Large intestine (tissue), 3 donors: ENCODE measurements around the gene FOXP1. TPM values are rescaled to one million over a fixed set of nuclear protein-coding genes. Genes with fewer than 3 reads are reported as not detected.

Experiments
- DNase-seq, 2 donors: peaks; one replicate each; pipeline versions ENCODE4 v3.0.0 to v3.0.0-alpha.2; 2013
- H3K27ac ChIP-seq: one replicate; pipeline ENCODE4 v1.5.1; 2013; ENCODE audit warnings: low read length
- H3K27me3 ChIP-seq: 2 replicates; pipeline ENCODE4 v1.6.1; 2013; ENCODE audit warnings: low read length; ENCODE audit not compliant: control insufficient read depth, insufficient read depth
- H3K36me3 ChIP-seq: 2 replicates; pipeline ENCODE4 v1.6.1; 2013; ENCODE audit warnings: low read length; ENCODE audit not compliant: control insufficient read depth, insufficient read depth
- H3K4me1 ChIP-seq: one replicate; pipeline ENCODE4 v1.6.1; 2013; ENCODE audit warnings: low read length; ENCODE audit not compliant: control insufficient read depth, insufficient read depth
- H3K4me3 ChIP-seq: one replicate; pipeline ENCODE4 v1.5.1; 2013; ENCODE audit warnings: low read length
- H3K9me3 ChIP-seq: one replicate; pipeline ENCODE4 v1.6.1; 2013; ENCODE audit warnings: mild to moderate bottlenecking, low read depth, low read length, moderate library complexity; ENCODE audit not compliant: control insufficient read depth
- WGBS: methylation state at CpG from one replicate; pipeline ENCODE4 v1.1.5; 2013; ENCODE audit warnings: low lambda C conversion rate; ENCODE audit not compliant: insufficient coverage; 5-methylcytosine and 5-hydroxymethylcytosine counted together
- polyA plus RNA-seq: library from polyadenylated mRNA; unstranded; fragments of 120-200 nt; gene quantifications from one replicate; pipeline ENCODE4 v1.2.1, GENCODE V29; 2013

The FOXP1 gene
- polyA plus RNA-seq, 1 donor, result 64.1 TPM

- peaks cover 46% of the 10 kb centered on the region for H3K36me3 ChIP-seq
- no peak overlapping the region for H3K4me3 ChIP-seq
- DNase-seq, result no peak
- H3K9me3 ChIP-seq, result no peaks in the 10 kb centered on the region
- no peak overlapping the region for H3K27ac ChIP-seq
- H3K4me1 ChIP-seq, result no peaks in the 10 kb centered on the region
- 100% methylated on average over 3 of the region's 14 CpGs for WGBS
- H3K27me3 ChIP-seq, result no peaks in the 10 kb centered on the region
Observed at GRCh38 chr3:70959506-70960291, 623.8 kb downstream of the FOXP1 start.

- no peaks in the 10 kb centered on the region for H3K9me3 ChIP-seq
- WGBS, result 89% methylated on average over 8 of the region's 12 CpGs
- peaks cover 2% of the 10 kb centered on the region for H3K36me3 ChIP-seq
- H3K27me3 ChIP-seq, result no peaks in the 10 kb centered on the region
- no peak overlapping the region for H3K27ac ChIP-seq
- no peak overlapping the region for H3K4me3 ChIP-seq
- no peaks in the 10 kb centered on the region for H3K4me1 ChIP-seq
- DNase-seq, result no peak
Observed at GRCh38 chr3:70952033-70952747, 631.3 kb downstream of the FOXP1 start.

DNA sequence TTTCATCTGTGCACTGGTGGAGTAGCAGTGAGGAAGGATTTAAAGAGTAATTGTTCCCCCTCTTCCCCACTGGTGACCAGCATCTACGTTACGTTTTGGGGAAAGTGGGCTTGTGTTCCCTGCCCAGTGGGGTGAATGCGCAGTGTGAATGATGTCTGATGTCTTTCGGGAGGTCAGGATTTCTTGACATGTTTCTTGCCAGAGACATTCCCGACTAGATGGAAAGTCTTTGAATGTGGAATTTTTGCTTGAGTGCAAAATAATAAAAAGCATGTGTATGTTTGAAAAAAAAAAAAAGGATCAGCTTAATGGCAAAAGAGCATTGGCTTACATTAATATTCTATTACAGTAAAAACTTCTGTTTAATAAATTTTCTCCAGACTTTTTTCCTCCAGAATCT is 632.2 kb downstream of the FOXP1 start:
- Histone ChIP-seq H3K4me3 (no peak overlapping the region), H3K27ac (no peak overlapping the region), H3K4me1 (no peaks in the 10 kb centered on the region), H3K27me3 (no peaks in the 10 kb centered on the region), H3K9me3 (no peaks in the 10 kb centered on the region), H3K36me3 (peaks cover 2% of the 10 kb centered on the region)
- no peak for DNase-seq
- 100% methylated on average over 2 of the region's 5 CpGs for WGBS

- WGBS, result no CpG with 5 or more reads among the region's 1 CpG
- H3K4me3 ChIP-seq, result no peak overlapping the region
- H3K4me1 ChIP-seq, result no peaks in the 10 kb centered on the region
- H3K9me3 ChIP-seq, result no peaks in the 10 kb centered on the region
- no peaks in the 10 kb centered on the region for H3K27me3 ChIP-seq
- no peaks in the 10 kb centered on the region for H3K36me3 ChIP-seq
- no peak for DNase-seq
- H3K27ac ChIP-seq, result no peak overlapping the region
Observed at GRCh38 chr3:70947579-70947978, 635.9 kb downstream of the FOXP1 start.

DNA sequence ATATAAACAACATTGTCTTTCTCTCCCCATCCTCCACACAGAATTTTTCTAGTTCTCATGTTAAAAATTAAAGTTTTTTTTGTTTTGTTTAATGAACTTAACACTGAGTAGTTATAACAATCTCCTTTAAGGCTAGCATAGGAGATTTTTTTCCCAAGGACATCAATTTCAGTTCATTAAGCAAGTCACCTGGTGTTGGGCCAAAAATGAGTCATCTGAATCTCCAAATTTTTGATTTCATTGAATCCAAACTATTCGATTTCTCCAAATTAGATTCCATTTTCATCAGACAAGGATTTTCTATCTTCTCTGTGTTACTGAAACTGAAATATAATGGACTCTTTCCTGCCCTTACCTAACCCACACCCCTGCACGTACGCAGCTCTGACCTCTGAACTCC is 639.6 kb downstream of the FOXP1 start:
- no peaks in the 10 kb centered on the region for H3K27me3 ChIP-seq
- H3K36me3 ChIP-seq, result no peaks in the 10 kb centered on the region
- H3K4me3 ChIP-seq, result no peak overlapping the region
- DNase-seq, result no peak
- no peaks in the 10 kb centered on the region for H3K9me3 ChIP-seq
- WGBS, result no CpG with 5 or more reads among the region's 3 CpGs
- H3K4me1 ChIP-seq, result no peaks in the 10 kb centered on the region
- no peak overlapping the region for H3K27ac ChIP-seq

GRCh38 chr3:70933105-70933810 is 650.3 kb downstream of the FOXP1 start:
- Histone ChIP-seq H3K4me1 (no peaks in the 10 kb centered on the region), H3K27me3 (no peaks in the 10 kb centered on the region), H3K9me3 (no peaks in the 10 kb centered on the region), H3K36me3 (no peaks in the 10 kb centered on the region), H3K27ac (no peak overlapping the region), H3K4me3 (no peak overlapping the region)
- no peak for DNase-seq
- WGBS, result no CpG with 5 or more reads among the region's 7 CpGs

GRCh38 chr3:70930066-70930465 is 653.5 kb downstream of the FOXP1 start:
- Histone ChIP-seq H3K4me1 (no peaks in the 10 kb centered on the region), H3K4me3 (no peak overlapping the region), H3K36me3 (no peaks in the 10 kb centered on the region), H3K27me3 (no peaks in the 10 kb centered on the region), H3K9me3 (no peaks in the 10 kb centered on the region), H3K27ac (no peak overlapping the region)
- no peak for DNase-seq
- 92% methylated on average over 4 of the region's 4 CpGs for WGBS

DNA sequence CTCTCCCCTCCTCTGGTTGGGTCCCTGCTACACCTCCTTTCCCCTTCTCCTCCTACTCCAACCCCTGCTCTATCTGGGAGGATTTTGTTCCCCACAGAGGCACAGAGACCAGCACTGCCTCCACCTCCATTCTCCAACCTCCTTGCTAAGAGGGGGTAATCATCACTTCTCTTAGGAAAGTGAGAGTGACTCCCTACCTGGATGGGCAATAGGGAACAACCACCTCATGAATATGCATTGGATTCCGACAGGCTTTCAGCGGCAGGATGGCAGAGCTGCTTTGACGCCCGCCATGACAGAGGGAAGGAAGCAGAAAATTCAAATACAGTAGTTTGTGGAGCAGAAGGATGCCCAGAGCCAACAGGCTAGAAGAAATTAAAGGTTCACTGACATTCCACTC is 656.3 kb downstream of the FOXP1 start:
- Histone ChIP-seq H3K36me3 (no peaks in the 10 kb centered on the region), H3K4me3 (no peak overlapping the region), H3K4me1 (no peaks in the 10 kb centered on the region), H3K9me3 (no peaks in the 10 kb centered on the region), H3K27me3 (no peaks in the 10 kb centered on the region), H3K27ac (no peak overlapping the region)
- DNase-seq, result no peak
- WGBS, result no CpG with 5 or more reads among the region's 4 CpGs

DNA sequence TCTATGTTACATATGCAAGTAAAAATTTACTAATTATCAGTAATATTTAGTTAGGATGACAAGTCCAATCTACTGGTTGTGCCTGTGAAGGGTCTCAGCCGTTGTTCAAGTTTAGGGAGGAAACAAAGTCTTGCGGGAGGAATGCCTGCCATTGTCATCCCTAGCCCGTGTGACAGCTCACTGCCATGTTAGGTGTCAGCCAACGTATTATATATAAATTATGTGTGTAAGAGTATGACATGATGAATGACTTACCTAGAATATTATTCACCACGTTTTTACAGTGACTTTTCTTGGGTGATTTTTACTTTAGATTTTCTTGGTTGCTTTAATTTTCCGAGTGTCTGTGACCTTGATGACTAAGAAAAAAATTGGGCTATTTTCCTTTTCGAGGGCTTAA is 656.7 kb downstream of the FOXP1 start:
- Histone ChIP-seq H3K27ac (no peak overlapping the region), H3K4me3 (no peak overlapping the region), H3K36me3 (no peaks in the 10 kb centered on the region), H3K4me1 (no peaks in the 10 kb centered on the region), H3K9me3 (no peaks in the 10 kb centered on the region), H3K27me3 (no peaks in the 10 kb centered on the region)
- no peak for DNase-seq
- WGBS, result 81% methylated on average over 2 of the region's 7 CpGs

DNA sequence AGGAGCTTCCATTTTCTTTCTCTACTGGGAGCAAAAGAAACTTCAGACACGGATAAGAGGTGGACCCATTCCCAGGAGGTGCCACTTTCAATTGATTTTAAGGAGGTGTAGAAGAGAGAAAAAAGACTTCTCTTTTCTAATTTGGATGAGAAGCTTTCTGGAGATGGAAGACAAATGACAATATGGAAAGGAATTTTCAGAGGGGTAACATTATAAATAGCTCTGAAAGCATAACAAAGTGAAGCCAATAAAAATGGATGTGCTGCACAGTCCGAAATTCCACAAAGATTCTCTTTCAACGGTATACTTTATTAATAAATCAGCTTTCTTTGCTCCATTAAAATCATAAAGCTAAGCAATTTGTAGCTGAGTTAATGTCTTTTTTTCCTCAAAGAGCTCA is 663.9 kb downstream of the FOXP1 start:
- Histone ChIP-seq H3K4me1 (no peaks in the 10 kb centered on the region), H3K27ac (no peak overlapping the region), H3K27me3 (no peaks in the 10 kb centered on the region), H3K9me3 (no peaks in the 10 kb centered on the region), H3K36me3 (no peaks in the 10 kb centered on the region), H3K4me3 (no peak overlapping the region)
- no peak for DNase-seq
- WGBS, result 100% methylated on average over 1 of the region's 3 CpGs
